HFF-Myc (cell line): Measurements from ENCODE around the gene GIMAP7.
"Not testable (repeated sequence)": the region's sequence is repeated elsewhere in the genome, so short reads cannot be mapped to it uniquely, and the experiment has no call there.

ENCODE experiments used
- DNase-seq: peaks from one replicate; pipeline ENCODE4 v3.0.0-alpha.2; 2011; ENCODE audit warnings: low read depth; ENCODE audit errors: extremely low read depth
- H3K4me3 ChIP-seq: replicated peaks from 2 replicates; pipeline ENCODE4 v1.5.1; 2011; ENCODE audit warnings: low read depth, mild to moderate bottlenecking, control low read depth, low read length
- CTCF ChIP-seq: IDR thresholded peaks from 2 replicates; pipeline ENCODE4 v1.5.1; 2012; ENCODE audit warnings: mild to moderate bottlenecking, low read depth, low read length, control low read depth; ENCODE audit errors: missing control alignments

GIMAP7 gene

GRCh38 chr7:150476285-150476684, 38.4 kb upstream of the GIMAP7 start:
- H3K4me3 ChIP-seq, result no peak overlapping the region
- no peak for DNase-seq
- no peak for TF ChIP-seq CTCF

GRCh38 chr7:150476819-150477631, 37.6 kb upstream of the GIMAP7 start:
- no peak overlapping the region for H3K4me3 ChIP-seq
- no peak for DNase-seq
- TF ChIP-seq CTCF, result no peak

- no peak overlapping the region for H3K4me3 ChIP-seq
- no peak for TF ChIP-seq CTCF
- no peak for DNase-seq
These were observed 35.5 kb upstream of the GIMAP7 start for GRCh38 chr7:150479023-150479716.

GRCh38 chr7:150481186-150481920, 33.3 kb upstream of the GIMAP7 start:
- TF ChIP-seq CTCF, result no peak

GRCh38 chr7:150481922-150482321, 32.8 kb upstream of the GIMAP7 start:
- no peak for DNase-seq
- no peak for TF ChIP-seq CTCF
- H3K4me3 ChIP-seq, result no peak overlapping the region

More at GRCh38 chr7:150481186-150481920, 33.3 kb upstream of the GIMAP7 start:
- no peak for DNase-seq
- no peak overlapping the region for H3K4me3 ChIP-seq

- DNase-seq, H3K4me3 ChIP-seq: not testable (repeated sequence)
These were observed 31.2 kb upstream of the GIMAP7 start for GRCh38 chr7:150483514-150483913.

GRCh38 chr7:150484071-150484470, 30.6 kb upstream of the GIMAP7 start:
- not testable (repeated sequence) for H3K4me3 ChIP-seq, DNase-seq
